Activated CD4-positive, alpha-beta T cell treated with anti-CD3 and anti-CD28 coated beads, Interleukin-2, amount 50 U/mL, for 1 hour (primary cell): Measurements from ENCODE around the gene MEIS1.
"Not testable (repeated sequence)": the region's sequence is repeated elsewhere in the genome, so short reads cannot be mapped to it uniquely, and the experiment has no call there.

Experiments
- DNase-seq: peaks from one replicate; pipeline ENCODE4 v3.0.0-alpha.2; 2020

Gene MEIS1

GRCh38 chr2:66434679-66435548 is at the start of gene MEIS1:
Gene MEIS1 (plus strand): TSS chr2:66435125. CDS start chr2:66435857, 732 bp downstream.
- DNase-seq = no peak

- no peak for DNase-seq
Measured at GRCh38 chr2:66387016-66387753, 47.7 kb upstream of the MEIS1 start.

GRCh38 chr2:66389651-66390131 is 45.2 kb upstream of the MEIS1 start:
- no peak for DNase-seq

- no peak for DNase-seq
Measured at GRCh38 chr2:66390152-66390551, 44.8 kb upstream of the MEIS1 start.

- no peak for DNase-seq
Measured at GRCh38 chr2:66390811-66391210, 44.1 kb upstream of the MEIS1 start.

GRCh38 chr2:66391240-66391639 is 43.7 kb upstream of the MEIS1 start:
- DNase-seq = not testable (repeated sequence)

GRCh38 chr2:66405473-66405872 is 29.5 kb upstream of the MEIS1 start:
- DNase-seq = no peak

GRCh38 chr2:66408905-66409304 is 26.0 kb upstream of the MEIS1 start:
- no peak for DNase-seq

GRCh38 chr2:66412874-66413273 is 22.1 kb upstream of the MEIS1 start:
- no peak for DNase-seq

- no peak for DNase-seq
Measured at GRCh38 chr2:66414896-66415295, 20.0 kb upstream of the MEIS1 start.

GRCh38 chr2:66418381-66418780 is 16.5 kb upstream of the MEIS1 start:
- DNase-seq = no peak

- DNase-seq = no peak
Measured at GRCh38 chr2:66421612-66422011, 13.3 kb upstream of the MEIS1 start.

- DNase-seq = no peak
Measured at GRCh38 chr2:66423391-66424124, 11.4 kb upstream of the MEIS1 start.

GRCh38 chr2:66426244-66427111 is 8.4 kb upstream of the MEIS1 start:
- no peak for DNase-seq

- DNase-seq = no peak
Measured at GRCh38 chr2:66427300-66427699, 7.6 kb upstream of the MEIS1 start.

- DNase-seq = no peak
Measured at GRCh38 chr2:66428986-66429612, 5.8 kb upstream of the MEIS1 start.

- no peak for DNase-seq
Measured at GRCh38 chr2:66429693-66430504, 5.0 kb upstream of the MEIS1 start.

GRCh38 chr2:66430505-66431273 is 4.2 kb upstream of the MEIS1 start:
- no peak for DNase-seq

- DNase-seq = no peak
Measured at GRCh38 chr2:66431274-66431642, 3.7 kb upstream of the MEIS1 start.
